IPS-15b (cell line): ENCODE data around the gene ANKDD1B.
"Not testable (repeated sequence)": the region's sequence is repeated elsewhere in the genome, so short reads cannot be mapped to it uniquely, and the experiment has no call there.

ENCODE experiments used
- H3K27me3 ChIP-seq: one replicate; pipeline ENCODE4 v1.6.1; 2013; ENCODE audit warnings: low read length; ENCODE audit not compliant: control insufficient read depth, insufficient read depth
- H3K36me3 ChIP-seq: one replicate; pipeline ENCODE4 v1.6.1; 2013; ENCODE audit warnings: low read length; ENCODE audit not compliant: control insufficient read depth, insufficient read depth
- H3K4me1 ChIP-seq: one replicate; pipeline ENCODE4 v1.6.1; 2013; ENCODE audit warnings: mild to moderate bottlenecking, low read length; ENCODE audit not compliant: control insufficient read depth, insufficient read depth
- H3K4me3 ChIP-seq: one replicate; pipeline ENCODE4 v1.5.1; 2013; ENCODE audit warnings: low read depth, low read length
- H3K9ac ChIP-seq: one replicate; pipeline ENCODE4 v1.6.1; 2013; ENCODE audit warnings: low read depth, mild to moderate bottlenecking, low read length
- H3K9me3 ChIP-seq: one replicate; pipeline ENCODE4 v1.6.1; 2013; ENCODE audit warnings: mild to moderate bottlenecking, low read length; ENCODE audit not compliant: control insufficient read depth, insufficient read depth

Gene ANKDD1B

GRCh38 chr5:75690669-75691068 lies 79.4 kb downstream of the ANKDD1B start:
- H3K9ac ChIP-seq: no peak overlapping the region
- H3K27me3 ChIP-seq: no peaks in the 10 kb centered on the region
- H3K4me1 ChIP-seq: peaks cover 4% of the 10 kb centered on the region
- H3K36me3 ChIP-seq: no peaks in the 10 kb centered on the region
- no peak overlapping the region for H3K4me3 ChIP-seq
- H3K9me3 ChIP-seq: no peaks in the 10 kb centered on the region

GRCh38 chr5:75694781-75695180 lies 83.5 kb downstream of the ANKDD1B start:
- H3K9ac ChIP-seq: no peak overlapping the region
- no peaks in the 10 kb centered on the region for H3K36me3 ChIP-seq
- H3K9me3 ChIP-seq: no peaks in the 10 kb centered on the region
- no peaks in the 10 kb centered on the region for H3K27me3 ChIP-seq
- peaks cover 4% of the 10 kb centered on the region for H3K4me1 ChIP-seq
- no peak overlapping the region for H3K4me3 ChIP-seq

DNA sequence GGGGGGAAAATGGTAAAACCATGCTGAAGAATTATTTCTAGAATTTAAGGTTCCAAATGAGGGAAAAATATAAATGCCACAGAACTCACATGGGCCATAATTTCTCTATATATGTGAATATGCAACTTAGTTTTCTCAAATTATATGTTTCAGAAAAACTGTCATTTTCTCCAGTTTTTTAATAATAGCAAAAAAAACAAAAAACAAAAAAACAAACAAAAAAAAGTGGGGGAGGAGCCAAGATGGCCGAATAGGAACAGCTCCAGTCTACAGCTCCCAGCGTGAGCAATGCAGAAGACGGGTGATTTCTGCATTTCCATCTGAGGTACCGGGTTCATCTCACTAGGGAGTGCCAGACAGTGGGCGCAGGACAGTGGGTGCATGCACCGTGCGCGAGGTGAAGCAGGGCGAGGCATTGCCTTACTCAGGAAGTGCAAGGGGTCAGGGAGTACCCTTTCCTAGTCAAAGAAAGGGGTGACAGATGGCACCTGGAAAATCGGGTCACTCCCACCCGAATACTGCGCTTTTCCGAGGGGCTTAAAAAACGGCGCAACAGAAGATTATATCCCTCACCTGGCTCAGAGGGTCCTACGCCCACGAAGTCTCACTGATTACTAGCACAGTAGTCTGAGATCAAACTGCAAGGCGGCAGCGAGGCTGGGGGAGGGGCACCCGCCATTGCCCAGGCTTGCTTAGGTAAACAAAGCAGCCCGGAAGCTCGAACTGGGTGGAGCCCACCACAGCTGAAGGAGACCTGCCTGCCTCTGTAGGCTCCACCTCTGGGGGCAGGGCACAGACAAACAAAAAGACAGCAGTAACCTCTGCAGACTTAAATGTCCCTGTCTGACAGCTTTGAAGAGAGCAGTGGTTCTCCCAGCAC lies 84.5 kb downstream of the ANKDD1B start:
- not testable (repeated sequence) for H3K9ac ChIP-seq, H3K36me3 ChIP-seq, H3K4me1 ChIP-seq, H3K27me3 ChIP-seq, H3K9me3 ChIP-seq
- peak overlapping the region; percentile 26 for H3K4me3 ChIP-seq

GRCh38 chr5:75701856-75702255 lies 90.6 kb downstream of the ANKDD1B start:
- H3K9me3 ChIP-seq: no peaks in the 10 kb centered on the region
- H3K27me3 ChIP-seq: no peaks in the 10 kb centered on the region
- H3K4me3 ChIP-seq: no peak overlapping the region
- H3K9ac ChIP-seq: no peak overlapping the region
- no peaks in the 10 kb centered on the region for H3K4me1 ChIP-seq
- peaks cover 11% of the 10 kb centered on the region for H3K36me3 ChIP-seq

GRCh38 chr5:75706016-75706415 lies 94.8 kb downstream of the ANKDD1B start:
- H3K4me1 ChIP-seq: no peaks in the 10 kb centered on the region
- no peaks in the 10 kb centered on the region for H3K27me3 ChIP-seq
- peaks cover 11% of the 10 kb centered on the region for H3K36me3 ChIP-seq
- H3K9me3 ChIP-seq: no peaks in the 10 kb centered on the region
- no peak overlapping the region for H3K4me3 ChIP-seq
- no peak overlapping the region for H3K9ac ChIP-seq

DNA sequence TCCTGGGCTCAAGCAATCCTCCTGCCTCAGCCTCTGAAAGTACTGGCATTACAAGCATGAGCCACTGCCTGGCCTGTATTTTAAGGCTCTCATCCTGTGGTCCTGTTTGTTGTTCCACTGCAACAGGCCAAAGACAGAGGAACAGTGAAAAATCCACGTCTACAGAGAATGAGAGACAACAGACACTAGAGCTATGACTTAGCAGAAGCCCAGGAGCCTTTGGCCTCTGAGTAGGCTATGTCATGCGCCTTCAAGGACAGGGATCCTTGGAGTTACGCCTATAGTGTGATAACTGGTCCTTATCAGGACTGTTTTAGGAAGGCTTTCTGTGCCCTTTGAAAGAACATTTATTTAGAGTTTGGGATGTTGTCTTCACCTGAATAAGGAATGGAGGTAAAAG lies 95.5 kb downstream of the ANKDD1B start:
- no peaks in the 10 kb centered on the region for H3K4me1 ChIP-seq
- no peak overlapping the region for H3K9ac ChIP-seq
- H3K27me3 ChIP-seq: no peaks in the 10 kb centered on the region
- H3K9me3 ChIP-seq: no peaks in the 10 kb centered on the region
- peaks cover 10% of the 10 kb centered on the region for H3K36me3 ChIP-seq
- no peak overlapping the region for H3K4me3 ChIP-seq

DNA sequence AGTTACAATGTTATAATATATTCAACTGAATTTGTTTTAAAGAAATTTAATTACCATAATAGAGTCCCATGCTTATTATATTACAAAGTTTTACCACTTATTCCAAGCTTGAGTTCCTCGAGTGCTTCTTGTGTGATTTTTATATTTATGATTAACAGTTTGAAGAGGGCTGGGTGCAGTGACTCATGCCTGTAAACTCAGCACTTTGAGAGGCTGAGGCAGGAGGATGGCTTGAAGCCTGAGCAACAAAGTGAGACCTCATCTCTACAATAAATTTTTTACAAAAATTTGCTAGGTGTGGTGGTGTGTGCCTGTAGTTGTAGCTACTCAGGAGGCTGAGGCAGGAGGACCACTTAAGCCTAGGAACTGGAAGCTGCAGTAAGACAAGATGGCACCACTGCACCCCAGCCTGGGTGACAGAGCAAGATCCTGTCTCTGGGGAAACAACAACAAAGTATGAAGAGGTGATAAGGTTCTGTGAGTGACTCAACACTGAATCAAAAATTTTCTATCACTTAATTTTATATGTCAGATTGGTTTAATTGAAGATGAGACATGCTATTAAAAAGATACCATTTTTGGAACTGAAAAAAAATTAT lies 96.8 kb downstream of the ANKDD1B start:
- Histone ChIP-seq H3K9me3 (no peaks in the 10 kb centered on the region), H3K9ac (no peak overlapping the region), H3K27me3 (no peaks in the 10 kb centered on the region), H3K36me3 (peaks cover 8% of the 10 kb centered on the region), H3K4me1 (no peaks in the 10 kb centered on the region), H3K4me3 (no peak overlapping the region)

- no peaks in the 10 kb centered on the region for H3K36me3 ChIP-seq
- no peak overlapping the region for H3K4me3 ChIP-seq
- H3K9ac ChIP-seq: no peak overlapping the region
These were observed 99.4 kb downstream of the ANKDD1B start for GRCh38 chr5:75710637-75711036.

DNA sequence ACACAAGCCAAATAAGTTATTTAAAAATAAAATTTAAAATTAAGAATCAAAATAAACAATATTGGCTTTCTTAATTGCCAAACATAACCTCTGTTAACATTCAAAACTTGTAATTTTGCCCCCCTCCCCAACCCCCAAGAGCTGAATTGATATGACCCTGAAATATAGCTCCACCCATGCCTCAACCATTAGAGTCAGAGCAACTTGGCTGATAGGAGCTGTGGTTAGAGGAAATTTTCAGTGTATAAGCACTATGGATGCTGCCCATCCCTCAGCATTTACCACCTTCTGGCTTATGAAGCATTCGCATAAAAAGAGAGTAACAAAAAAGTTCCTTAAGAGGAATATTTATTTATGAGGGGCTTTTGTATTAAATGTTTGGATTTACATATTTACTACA lies 99.9 kb downstream of the ANKDD1B start:
- Histone ChIP-seq H3K9ac (no peak overlapping the region), H3K4me1 (peaks cover 3% of the 10 kb centered on the region), H3K27me3 (no peaks in the 10 kb centered on the region), H3K36me3 (no peaks in the 10 kb centered on the region), H3K4me3 (no peak overlapping the region), H3K9me3 (no peaks in the 10 kb centered on the region)

More at GRCh38 chr5:75710637-75711036, 99.4 kb downstream of the ANKDD1B start:
- no peaks in the 10 kb centered on the region for H3K27me3 ChIP-seq
- H3K9me3 ChIP-seq: no peaks in the 10 kb centered on the region
- H3K4me1 ChIP-seq: no peaks in the 10 kb centered on the region

DNA sequence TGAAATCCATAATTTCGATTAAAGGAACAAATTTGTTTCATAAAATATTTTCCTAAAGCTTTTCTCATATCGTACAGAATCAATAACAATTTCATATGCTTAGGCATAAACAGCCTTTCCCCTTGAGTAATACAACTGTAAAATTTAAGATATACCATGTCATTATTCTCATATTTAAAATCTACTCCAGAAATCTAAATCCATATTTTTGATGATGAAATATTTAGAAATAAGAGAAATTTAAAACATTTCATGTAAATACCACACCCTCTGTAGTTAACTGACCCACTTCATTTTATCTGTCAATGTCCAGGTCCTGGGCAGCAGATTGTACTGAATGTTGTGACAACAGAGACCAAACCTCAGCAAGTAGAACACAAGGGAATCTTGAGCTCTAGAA lies 100.8 kb downstream of the ANKDD1B start:
- no peaks in the 10 kb centered on the region for H3K9me3 ChIP-seq
- no peaks in the 10 kb centered on the region for H3K27me3 ChIP-seq
- H3K36me3 ChIP-seq: no peaks in the 10 kb centered on the region
- H3K4me1 ChIP-seq: peaks cover 3% of the 10 kb centered on the region
- no peak overlapping the region for H3K9ac ChIP-seq
- no peak overlapping the region for H3K4me3 ChIP-seq

DNA sequence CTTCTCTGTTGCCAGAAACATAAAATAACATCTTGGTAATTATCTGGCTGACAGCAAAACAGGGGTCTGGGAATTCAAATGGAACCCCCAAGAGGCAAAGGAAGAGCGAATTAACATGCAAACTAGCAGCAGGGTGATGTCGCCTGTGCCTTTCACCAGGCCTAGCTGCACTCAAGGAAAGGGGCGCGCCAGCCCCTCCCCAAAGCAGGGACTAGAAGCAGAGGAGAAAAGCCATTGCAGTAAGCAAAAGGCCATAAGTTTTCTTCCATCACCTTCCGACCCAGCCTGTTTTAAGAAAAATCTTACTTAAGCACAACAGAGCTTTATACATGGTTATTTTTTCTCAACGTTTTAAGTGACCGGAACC lies 105.4 kb downstream of the ANKDD1B start:
- Histone ChIP-seq H3K36me3 (no peaks in the 10 kb centered on the region), H3K4me3 (peak overlapping the region; percentile 99), H3K9me3 (no peaks in the 10 kb centered on the region), H3K9ac (peak overlapping the region; percentile 84), H3K27me3 (no peaks in the 10 kb centered on the region), H3K4me1 (peaks cover 3% of the 10 kb centered on the region)
